Measurements from ENCODE around the gene TP53TG3C.
"Not testable (repeated sequence)": the region's sequence is repeated elsewhere in the genome, so short reads cannot be mapped to it uniquely, and the experiment has no call there.

Gene TP53TG3C, protein sequence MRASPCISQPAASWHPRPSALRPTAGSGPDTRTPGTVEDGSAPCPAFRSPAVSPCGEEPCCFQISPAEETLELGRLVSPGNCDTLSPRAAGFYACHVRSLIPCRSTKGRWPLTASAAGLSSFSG

DNA sequence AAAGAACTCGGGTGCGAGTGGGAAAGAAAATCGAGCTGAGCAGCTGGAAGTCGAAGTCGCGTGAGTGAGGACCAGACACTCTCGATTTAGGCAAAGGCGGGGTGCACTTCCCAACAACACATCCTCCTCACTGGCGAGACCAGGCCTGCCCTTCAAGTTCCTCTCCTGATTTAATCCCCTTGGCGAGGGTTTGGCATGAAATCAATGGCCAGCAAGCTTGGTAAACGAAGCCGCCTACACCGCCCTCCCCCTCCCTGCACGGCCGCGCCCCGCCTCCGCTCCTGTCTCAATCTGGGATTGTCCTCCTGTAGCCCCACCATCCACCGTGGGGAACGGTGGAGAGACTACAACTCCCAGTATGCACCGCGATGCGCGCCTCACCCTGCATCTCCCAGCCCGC is at the start of gene TP53TG3C:
Gene TP53TG3C (plus strand): TSS at position 301 of the 400 bp plus-strand sequence. CDS start 68 bp downstream, at position 369.
- not testable (repeated sequence) for DNase-seq (ENCODE audit: low read depth)
